ENCODE results near the gene FMNL2. TPM values are rescaled to one million over a fixed set of nuclear protein-coding genes. Genes with fewer than 3 reads are reported as not detected.
A peak's percentile ranks its signal among the peaks of the same experiment; 100 is the strongest.

Gene FMNL2
- polyA plus RNA-seq, 4 donors: 7.0 to 23.3 (median 8.7) TPM

DNA sequence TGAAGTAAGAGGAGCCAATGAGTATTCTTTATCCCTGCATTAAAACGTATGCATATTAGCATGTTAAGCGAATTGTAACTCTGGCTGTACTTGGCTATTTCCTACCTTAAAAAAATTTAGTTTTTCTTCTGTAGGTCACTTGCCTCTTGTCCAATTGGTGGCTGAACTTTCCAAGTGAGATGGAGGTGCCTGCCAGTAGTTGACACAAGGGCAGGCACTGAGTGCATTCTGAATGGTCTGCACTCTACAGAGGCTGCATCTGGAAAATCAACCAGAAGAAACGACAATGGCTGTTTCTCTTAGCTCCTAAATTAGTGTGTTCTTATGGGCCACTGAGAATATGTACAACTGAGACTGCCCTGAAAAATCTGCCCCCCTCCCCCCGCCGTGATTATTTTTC is 221.5 kb downstream of the FMNL2 start:
- Histone ChIP-seq H3K4me1 (ENCODE audit: control insufficient read depth in 3 of 3, insufficient read depth in 2 of 3, low read depth in 1 of 3, low read length in 2 of 3) (peaks cover 0 to 7% (median 2%) of the 10 kb centered on the region in 3 donors), H3K36me3 (ENCODE audit: control insufficient read depth in 3 of 3, insufficient read depth in 2 of 3, low read depth in 1 of 3, low read length in 3 of 3) (peaks cover 0 to 5% (median 0%) of the 10 kb centered on the region in 3 donors), H3K9me3 (ENCODE audit: control insufficient read depth in 2 of 2, insufficient read depth in 1 of 2, low read depth in 1 of 2, low read length in 1 of 2) (no peaks in the 10 kb centered on the region), H3K27ac (ENCODE audit: low read depth in 1 of 3, low read length in 2 of 3) (no peak overlapping the region), H3K4me3 (ENCODE audit: low read depth in 1 of 3, low read length in 3 of 3) (no peak overlapping the region), H3K27me3 (ENCODE audit: control insufficient read depth in 3 of 3, insufficient read depth in 3 of 3, low read length in 3 of 3) (no peaks in the 10 kb centered on the region)
- FAIRE-seq (no peak), DNase-seq (no peak)
- WGBS, 3 donors: 89 to 92% (median 91%) methylated on average over 5 of the region's 5 CpGs

DNA sequence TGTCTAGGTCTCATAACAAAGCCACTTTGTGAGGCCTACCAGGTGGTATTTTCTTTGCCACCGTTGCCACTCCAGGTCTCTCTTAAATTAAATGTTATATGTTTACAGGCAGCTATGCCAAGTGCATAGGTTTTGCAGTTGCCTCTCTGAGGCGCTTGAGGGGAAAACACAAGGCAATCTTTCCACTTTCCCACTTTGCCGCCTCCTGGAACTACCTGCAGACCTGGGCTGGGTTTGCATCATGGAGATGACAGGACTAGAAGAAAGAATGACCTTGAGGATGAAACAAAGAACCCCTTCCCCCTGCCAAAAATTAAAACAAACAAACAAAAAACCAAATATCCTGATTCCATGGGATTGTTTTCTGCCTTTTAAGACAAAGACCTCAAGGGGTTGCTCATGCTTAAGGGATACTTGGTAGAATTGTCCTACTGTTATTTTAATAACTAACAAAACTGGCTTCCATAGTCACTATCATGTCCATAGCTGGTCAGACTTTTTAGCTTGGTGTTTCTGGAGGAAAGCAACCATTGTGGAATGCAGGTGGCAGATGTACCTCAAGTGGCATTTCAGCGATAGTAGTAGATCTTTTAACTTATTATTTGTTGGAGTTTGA is 222.4 kb downstream of the FMNL2 start:
- no peak overlapping the region for H3K27ac ChIP-seq (ENCODE audit: low read depth in 1 of 3, low read length in 2 of 3)
- H3K36me3 ChIP-seq (ENCODE audit: control insufficient read depth in 3 of 3, insufficient read depth in 2 of 3, low read depth in 1 of 3, low read length in 3 of 3): peaks cover 0 to 5% (median 0%) of the 10 kb centered on the region in 3 donors
- FAIRE-seq (no peak), DNase-seq (no peak)
- WGBS, 3 donors: 89 to 94% (median 89%) methylated on average over 4 of the region's 4 CpGs
- H3K9me3 ChIP-seq (ENCODE audit: control insufficient read depth in 2 of 2, insufficient read depth in 1 of 2, low read depth in 1 of 2, low read length in 1 of 2): no peaks in the 10 kb centered on the region
- peaks cover 0 to 7% (median 2%) of the 10 kb centered on the region in 3 donors for H3K4me1 ChIP-seq (ENCODE audit: control insufficient read depth in 3 of 3, insufficient read depth in 2 of 3, low read depth in 1 of 3, low read length in 2 of 3)
- no peak overlapping the region for H3K4me3 ChIP-seq (ENCODE audit: low read depth in 1 of 3, low read length in 3 of 3)
- no peaks in the 10 kb centered on the region for H3K27me3 ChIP-seq (ENCODE audit: control insufficient read depth in 3 of 3, insufficient read depth in 3 of 3, low read length in 3 of 3)

DNA sequence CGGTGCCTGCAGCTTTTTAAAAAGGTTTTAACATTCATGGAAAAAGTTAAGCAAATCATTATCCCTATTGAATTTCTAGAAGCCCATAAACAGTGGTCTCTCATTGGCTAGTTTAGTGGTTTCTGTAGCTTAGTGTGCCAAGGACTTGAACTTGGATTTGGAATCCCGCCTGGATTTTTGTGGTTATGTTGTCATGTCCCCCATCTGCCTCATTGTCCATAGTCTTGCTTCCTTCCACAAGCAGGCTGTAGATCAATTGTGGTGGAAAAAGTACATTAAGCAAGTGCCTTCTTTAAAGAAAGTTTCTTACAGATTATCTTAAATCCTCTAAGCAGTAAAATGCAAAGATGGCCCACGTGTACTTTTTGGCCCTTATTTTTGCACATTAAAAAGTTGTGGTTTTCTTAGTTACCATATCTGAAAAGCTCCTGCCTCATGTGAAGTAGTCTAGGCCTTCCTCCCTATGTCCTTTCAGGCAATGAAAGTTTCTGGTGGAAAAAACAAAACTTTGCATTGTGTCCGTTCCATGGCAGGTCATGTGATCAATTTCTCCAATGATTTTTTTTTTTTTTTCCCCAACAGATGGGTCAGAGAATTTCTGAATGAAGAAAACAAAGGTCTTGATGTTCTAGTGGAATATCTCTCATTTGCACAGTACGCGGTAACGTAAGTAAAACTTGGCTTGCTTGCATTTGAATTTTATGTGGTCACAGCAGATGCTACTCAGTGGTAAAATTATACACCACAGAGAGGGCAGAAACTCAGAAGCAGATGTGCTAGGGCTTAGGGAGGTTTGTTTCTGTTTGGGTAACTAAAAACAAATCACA is 223.4 kb downstream of the FMNL2 start:
- peaks cover 0 to 5% (median 0%) of the 10 kb centered on the region in 3 donors for H3K36me3 ChIP-seq (ENCODE audit: control insufficient read depth in 3 of 3, insufficient read depth in 2 of 3, low read depth in 1 of 3, low read length in 3 of 3)
- H3K4me3 ChIP-seq (ENCODE audit: low read depth in 1 of 3, low read length in 3 of 3): no peak overlapping the region
- DNase-seq: no peak
- WGBS, 3 donors: 72 to 88% (median 85%) methylated on average over 7 of the region's 7 CpGs
- H3K27ac ChIP-seq (ENCODE audit: low read depth in 1 of 3, low read length in 2 of 3): no peak overlapping the region
- H3K4me1 ChIP-seq (ENCODE audit: control insufficient read depth in 3 of 3, insufficient read depth in 2 of 3, low read depth in 1 of 3, low read length in 2 of 3): peaks cover 0 to 9% (median 4%) of the 10 kb centered on the region in 3 donors
- no peak for FAIRE-seq
- H3K9me3 ChIP-seq (ENCODE audit: control insufficient read depth in 2 of 2, insufficient read depth in 1 of 2, low read depth in 1 of 2, low read length in 1 of 2): no peaks in the 10 kb centered on the region
- no peaks in the 10 kb centered on the region for H3K27me3 ChIP-seq (ENCODE audit: control insufficient read depth in 3 of 3, insufficient read depth in 3 of 3, low read length in 3 of 3)

DNA sequence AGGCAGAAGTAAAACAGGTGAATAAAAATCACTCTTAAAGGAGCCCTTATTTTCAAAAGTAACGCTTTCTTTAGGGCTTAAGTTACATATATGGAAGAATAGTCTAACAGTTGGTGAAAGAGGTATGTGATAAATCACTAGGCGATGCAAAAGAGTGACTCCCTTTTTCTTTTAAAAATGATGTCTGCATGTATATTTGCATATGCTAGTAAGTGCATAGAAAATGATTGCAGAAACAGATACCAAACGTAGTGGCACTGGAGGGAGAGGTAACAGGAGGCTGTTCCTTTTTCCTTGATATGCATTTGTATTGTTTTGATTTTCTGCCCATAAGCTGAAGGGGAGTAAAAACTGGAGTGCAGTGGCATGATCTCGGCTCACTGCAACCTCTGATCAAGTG is 224.0 kb downstream of the FMNL2 start:
- H3K4me3 ChIP-seq (ENCODE audit: low read depth in 1 of 3, low read length in 3 of 3): no peak overlapping the region
- H3K4me1 ChIP-seq (ENCODE audit: control insufficient read depth in 3 of 3, insufficient read depth in 2 of 3, low read depth in 1 of 3, low read length in 2 of 3): peaks cover 0 to 13% (median 4%) of the 10 kb centered on the region in 3 donors
- DNase-seq (no peak), FAIRE-seq (no peak)
- WGBS, 3 donors: 61 to 90% (median 83%) methylated on average over 4 of the region's 4 CpGs
- H3K36me3 ChIP-seq (ENCODE audit: control insufficient read depth in 3 of 3, insufficient read depth in 2 of 3, low read depth in 1 of 3, low read length in 3 of 3): peaks cover 0 to 5% (median 0%) of the 10 kb centered on the region in 3 donors
- H3K27ac ChIP-seq (ENCODE audit: low read depth in 1 of 3, low read length in 2 of 3): peak overlapping the region in 1 of 3 donors; percentile 36
- H3K27me3 ChIP-seq (ENCODE audit: control insufficient read depth in 3 of 3, insufficient read depth in 3 of 3, low read length in 3 of 3): no peaks in the 10 kb centered on the region
- H3K9me3 ChIP-seq (ENCODE audit: control insufficient read depth in 2 of 2, insufficient read depth in 1 of 2, low read depth in 1 of 2, low read length in 1 of 2): no peaks in the 10 kb centered on the region

DNA sequence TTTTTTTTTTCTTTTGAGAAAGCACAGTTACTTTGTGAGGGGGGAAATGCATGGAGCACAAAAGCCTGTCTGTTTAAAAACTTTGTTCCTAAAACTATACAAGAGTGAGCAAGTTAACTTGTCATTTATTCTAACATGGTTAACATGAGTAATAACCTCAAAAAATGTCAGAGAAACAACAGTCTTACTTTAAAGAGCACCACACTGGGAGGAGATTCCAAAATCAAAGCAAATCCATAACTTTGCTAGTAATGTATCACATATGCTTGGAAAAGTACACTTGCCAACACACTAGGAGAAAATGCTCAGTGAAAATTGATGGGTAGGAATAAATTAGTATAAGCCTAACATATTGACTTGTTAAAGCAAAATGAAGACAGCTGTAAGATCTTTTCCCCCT is 225.2 kb downstream of the FMNL2 start:
- Histone ChIP-seq H3K4me1 (ENCODE audit: control insufficient read depth in 3 of 3, insufficient read depth in 2 of 3, low read depth in 1 of 3, low read length in 2 of 3) (peaks cover 0 to 13% (median 2%) of the 10 kb centered on the region in 3 donors), H3K27ac (ENCODE audit: low read depth in 1 of 3, low read length in 2 of 3) (no peak overlapping the region), H3K36me3 (ENCODE audit: control insufficient read depth in 3 of 3, insufficient read depth in 2 of 3, low read depth in 1 of 3, low read length in 3 of 3) (peaks cover 0 to 5% (median 0%) of the 10 kb centered on the region in 3 donors), H3K4me3 (ENCODE audit: low read depth in 1 of 3, low read length in 3 of 3) (no peak overlapping the region), H3K27me3 (ENCODE audit: control insufficient read depth in 3 of 3, insufficient read depth in 3 of 3, low read length in 3 of 3) (no peaks in the 10 kb centered on the region), H3K9me3 (ENCODE audit: control insufficient read depth in 2 of 2, insufficient read depth in 1 of 2, low read depth in 1 of 2, low read length in 1 of 2) (no peaks in the 10 kb centered on the region)
- no peak for DNase-seq
- FAIRE-seq: no peak

DNA sequence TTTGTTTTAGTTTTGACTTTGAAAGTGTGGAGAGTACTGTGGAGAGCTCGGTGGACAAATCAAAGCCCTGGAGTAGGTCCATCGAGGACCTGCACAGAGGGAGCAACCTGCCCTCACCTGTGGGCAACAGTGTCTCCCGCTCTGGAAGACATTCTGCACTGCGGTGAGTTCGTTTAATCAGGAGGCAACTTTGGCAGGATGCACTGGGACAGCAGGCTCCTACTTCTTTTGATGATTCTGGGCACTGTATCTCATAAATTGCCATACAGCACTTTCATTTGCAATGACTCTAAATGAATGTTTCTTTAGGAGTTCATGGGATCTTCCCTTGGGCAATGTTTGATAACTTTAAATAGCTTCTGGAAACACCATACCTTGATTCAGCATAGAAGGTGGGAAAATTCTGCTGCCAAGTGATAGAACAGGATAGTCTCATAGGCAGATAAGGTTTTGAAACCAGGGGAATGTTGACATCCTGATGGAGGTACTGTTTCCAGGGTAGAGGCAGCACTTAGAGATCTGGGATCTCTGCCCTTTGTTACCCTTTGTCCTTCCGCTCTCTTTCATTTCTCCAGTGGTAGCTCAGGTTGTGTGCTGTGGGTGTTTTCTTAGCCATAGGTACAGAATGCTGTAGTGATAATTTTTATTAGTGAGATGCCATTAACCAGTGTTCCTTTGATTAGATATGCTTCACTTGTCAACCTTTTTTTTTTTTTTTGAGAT is 226.1 kb downstream of the FMNL2 start:
- peaks cover 0 to 5% (median 0%) of the 10 kb centered on the region in 3 donors for H3K36me3 ChIP-seq (ENCODE audit: control insufficient read depth in 3 of 3, insufficient read depth in 2 of 3, low read depth in 1 of 3, low read length in 3 of 3)
- FAIRE-seq: no peak
- 47 to 78% (median 61%) methylated on average over 6 of the region's 6 CpGs for WGBS, 3 donors

DNA sequence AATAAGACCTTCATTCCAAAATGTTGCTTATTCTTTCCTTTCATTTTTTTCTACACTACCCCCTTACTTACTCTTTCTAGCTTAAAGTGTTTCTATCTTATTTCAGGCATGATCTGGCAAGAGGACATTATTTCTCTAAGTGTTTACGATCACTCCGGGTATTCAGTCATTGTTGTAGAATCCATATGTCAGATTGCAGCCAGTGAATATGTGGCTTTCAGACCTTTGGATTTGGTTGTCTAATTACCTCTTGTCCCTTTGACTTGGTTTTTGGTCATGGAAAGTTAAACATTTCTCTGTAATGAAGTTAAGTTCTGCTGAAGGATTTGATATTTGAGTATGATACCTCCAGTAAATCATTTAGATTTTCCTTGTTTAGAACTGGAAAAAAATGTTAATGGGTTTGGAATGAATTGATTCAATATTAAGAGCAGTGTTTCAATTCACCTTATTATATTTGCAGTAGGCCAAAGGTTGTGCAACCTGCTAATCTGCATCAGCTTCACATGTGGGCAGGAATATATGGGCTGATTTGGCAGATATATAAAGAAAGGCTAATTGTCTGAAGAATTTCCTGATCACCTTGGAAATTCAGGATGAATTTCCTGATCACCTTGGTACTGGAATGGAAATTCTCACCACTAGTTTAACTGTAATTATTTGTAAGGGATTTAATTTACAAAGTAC is 227.4 kb downstream of the FMNL2 start:
- Histone ChIP-seq H3K36me3 (ENCODE audit: control insufficient read depth in 3 of 3, insufficient read depth in 2 of 3, low read depth in 1 of 3, low read length in 3 of 3) (peaks cover 0 to 5% (median 0%) of the 10 kb centered on the region in 3 donors), H3K4me1 (ENCODE audit: control insufficient read depth in 3 of 3, insufficient read depth in 2 of 3, low read depth in 1 of 3, low read length in 2 of 3) (peaks cover 0 to 13% (median 2%) of the 10 kb centered on the region in 3 donors), H3K4me3 (ENCODE audit: low read depth in 1 of 3, low read length in 3 of 3) (no peak overlapping the region), H3K27ac (ENCODE audit: low read depth in 1 of 3, low read length in 2 of 3) (no peak overlapping the region), H3K27me3 (ENCODE audit: control insufficient read depth in 3 of 3, insufficient read depth in 3 of 3, low read length in 3 of 3) (no peaks in the 10 kb centered on the region), H3K9me3 (ENCODE audit: control insufficient read depth in 2 of 2, insufficient read depth in 1 of 2, low read depth in 1 of 2, low read length in 1 of 2) (no peaks in the 10 kb centered on the region)
- peak; percentile 28 to 58 for DNase-seq
- 13 to 59% (median 28%) methylated on average over 2 of the region's 2 CpGs for WGBS, 3 donors
- no peak for FAIRE-seq

More for the DNA sequence above, 226.1 kb downstream of the FMNL2 start:
- Histone ChIP-seq H3K27ac (ENCODE audit: low read depth in 1 of 3, low read length in 2 of 3) (peak overlapping the region in 2 of 3 donors; percentile 8 to 45), H3K27me3 (ENCODE audit: control insufficient read depth in 3 of 3, insufficient read depth in 3 of 3, low read length in 3 of 3) (no peaks in the 10 kb centered on the region), H3K4me1 (ENCODE audit: control insufficient read depth in 3 of 3, insufficient read depth in 2 of 3, low read depth in 1 of 3, low read length in 2 of 3) (peaks cover 0 to 13% (median 2%) of the 10 kb centered on the region in 3 donors), H3K4me3 (ENCODE audit: low read depth in 1 of 3, low read length in 3 of 3) (no peak overlapping the region), H3K9me3 (ENCODE audit: control insufficient read depth in 2 of 2, insufficient read depth in 1 of 2, low read depth in 1 of 2, low read length in 1 of 2) (no peaks in the 10 kb centered on the region)
- peak; percentile 57 to 93 for DNase-seq

DNA sequence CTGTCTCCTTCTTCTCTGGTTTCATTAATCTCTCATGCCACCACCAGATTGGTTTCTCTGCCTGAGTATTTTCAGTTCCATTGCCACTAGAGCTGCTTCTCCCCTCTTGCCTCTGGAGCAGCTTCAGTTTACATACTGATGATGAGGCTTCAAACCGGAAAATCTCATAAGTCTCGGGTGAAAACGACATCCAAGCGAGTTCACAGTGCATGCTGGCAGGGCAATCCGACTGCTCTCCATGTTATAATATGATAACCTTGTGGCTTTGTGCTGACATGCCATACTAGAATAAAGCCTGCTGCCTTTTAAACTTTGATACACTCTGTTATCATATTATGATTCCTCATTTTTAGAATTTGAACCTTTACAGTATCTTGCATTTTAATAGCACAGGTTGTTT is 228.8 kb downstream of the FMNL2 start:
- FAIRE-seq: no peak
- Histone ChIP-seq H3K4me3 (ENCODE audit: low read depth in 1 of 3, low read length in 3 of 3) (no peak overlapping the region), H3K27ac (ENCODE audit: low read depth in 1 of 3, low read length in 2 of 3) (peak overlapping the region in 2 of 3 donors; percentile 21 to 26), H3K4me1 (ENCODE audit: control insufficient read depth in 3 of 3, insufficient read depth in 2 of 3, low read depth in 1 of 3, low read length in 2 of 3) (peaks cover 0 to 13% (median 2%) of the 10 kb centered on the region in 3 donors), H3K27me3 (ENCODE audit: control insufficient read depth in 3 of 3, insufficient read depth in 3 of 3, low read length in 3 of 3) (no peaks in the 10 kb centered on the region), H3K36me3 (ENCODE audit: control insufficient read depth in 3 of 3, insufficient read depth in 2 of 3, low read depth in 1 of 3, low read length in 3 of 3) (peaks cover 0 to 5% (median 0%) of the 10 kb centered on the region in 3 donors), H3K9me3 (ENCODE audit: control insufficient read depth in 2 of 2, insufficient read depth in 1 of 2, low read depth in 1 of 2, low read length in 1 of 2) (no peaks in the 10 kb centered on the region)
- peak; percentile 26 to 60 for DNase-seq
- WGBS, 3 donors: 27 to 59% (median 46%) methylated on average over 5 of the region's 5 CpGs
